WERI-Rb-1 (cell line): ENCODE measurements around the gene COPS3.
A peak's percentile ranks its signal among the peaks of the same experiment; 100 is the strongest.
"Not testable (repeated sequence)": the region's sequence is repeated elsewhere in the genome, so short reads cannot be mapped to it uniquely, and the experiment has no call there.

Experiments used
- DNase-seq: peaks from one replicate; pipeline ENCODE4 v3.0.0-alpha.2; 2020
- H3K27ac ChIP-seq: fragments of 250-450 bp; sonication (Bioruptor Pico); 2 replicates; pipeline ENCODE4 v1.5.1; 2020; ENCODE audit warnings: mild to moderate bottlenecking, moderate library complexity
- H3K27me3 ChIP-seq: fragments of 250-450 bp; sonication (Bioruptor Pico); 2 replicates; pipeline ENCODE4 v1.5.1; 2021; ENCODE audit warnings: mild to moderate bottlenecking, low read depth, moderate library complexity; ENCODE audit not compliant: insufficient read depth, severe bottlenecking
- H3K36me3 ChIP-seq: fragments of 250-450 bp; sonication (Bioruptor Pico); 2 replicates; pipeline ENCODE4 v1.5.1; 2020; ENCODE audit warnings: mild to moderate bottlenecking, moderate library complexity
- H3K4me3 ChIP-seq: 2 replicates; pipeline ENCODE4 v1.5.1; 2011; ENCODE audit warnings: low read depth, mild to moderate bottlenecking, control low read depth, low read length
- H3K9me3 ChIP-seq: fragments of 250-450 bp; sonication (Bioruptor Pico); 2 replicates; pipeline ENCODE4 v1.5.1; 2021; ENCODE audit warnings: mild to moderate bottlenecking, moderate library complexity; ENCODE audit not compliant: severe bottlenecking
- CTCF ChIP-seq: IDR thresholded peaks from 2 replicates; pipeline ENCODE4 v1.5.1; 2011; ENCODE audit warnings: low read depth, mild to moderate bottlenecking, control low read depth, inconsistent platforms, low read length

Gene COPS3

DNA sequence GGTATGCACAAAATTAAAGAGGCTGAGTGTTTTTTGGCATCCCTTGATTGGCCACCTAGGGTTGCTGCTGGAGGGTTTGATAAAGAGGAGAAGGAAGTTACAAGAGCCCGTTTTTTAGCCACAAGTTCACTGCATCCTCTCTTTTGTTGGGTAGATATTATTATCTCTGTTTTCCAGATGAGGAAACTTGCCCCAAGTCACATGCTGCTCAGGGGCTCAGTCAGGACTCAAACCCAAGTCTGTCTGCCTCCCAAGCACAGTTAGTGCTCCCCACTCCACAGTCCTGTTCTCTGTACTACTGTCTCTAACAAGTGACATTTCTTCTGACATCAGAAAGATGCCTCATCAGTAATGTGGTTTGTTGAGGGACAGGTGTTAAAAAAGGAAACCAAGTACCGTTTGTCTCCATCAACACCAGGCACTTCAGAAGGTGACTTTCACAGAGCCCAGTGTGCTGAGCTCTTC, 23.5 kb upstream of the COPS3 start:
- Histone ChIP-seq H3K9me3 (no peaks in the 10 kb centered on the region), H3K36me3 (no peaks in the 10 kb centered on the region), H3K27ac (no peak overlapping the region), H3K27me3 (no peaks in the 10 kb centered on the region), H3K4me3 (no peak overlapping the region)
- TF ChIP-seq CTCF, result no peak
- DNase-seq, result no peak

DNA sequence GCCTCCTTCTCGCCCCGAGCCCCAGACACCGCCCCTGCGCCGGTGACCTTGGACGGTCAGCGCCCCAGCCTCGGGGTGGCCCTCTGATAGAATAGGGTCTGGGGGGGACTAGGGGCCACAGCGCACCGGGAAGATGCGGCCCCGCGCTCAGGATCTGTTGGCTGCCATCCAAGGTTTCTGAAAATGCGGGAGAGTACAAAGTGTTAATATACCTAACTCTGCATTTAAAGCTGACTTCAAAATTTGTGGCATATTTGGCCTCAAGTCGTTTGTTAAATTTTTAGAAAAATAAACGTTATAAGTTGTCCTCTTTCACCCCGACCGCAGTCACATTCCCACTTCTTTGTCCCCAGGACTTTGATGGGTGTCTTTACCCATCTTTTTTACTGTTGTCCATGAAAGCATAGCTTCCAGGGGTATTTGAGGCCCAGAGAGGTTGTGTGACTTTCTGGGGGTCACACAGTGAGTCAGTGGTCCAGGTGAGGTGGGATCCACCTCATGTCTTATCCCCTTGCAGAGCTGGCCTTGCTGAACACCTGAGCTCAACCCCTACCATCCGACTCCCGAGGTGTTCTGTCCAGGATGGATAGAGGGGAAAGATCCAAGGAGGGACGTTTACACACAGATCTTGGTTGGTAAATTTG, 22.9 kb upstream of the COPS3 start:
- Histone ChIP-seq H3K9me3 (no peaks in the 10 kb centered on the region), H3K4me3 (peak overlapping the region; percentile 64), H3K36me3 (no peaks in the 10 kb centered on the region), H3K27me3 (no peaks in the 10 kb centered on the region), H3K27ac (peak overlapping the region; percentile 87)
- TF ChIP-seq CTCF, result no peak
- no peak for DNase-seq

GRCh38 chr17:17303010-17303846, 22.2 kb upstream of the COPS3 start, which contains the start of gene NT5M:
TSS of gene NT5M (plus strand) at chr17:17303373. CDS start at chr17:17303551, 178 bp downstream.
- DNase-seq, result peak; percentile 83
- TF ChIP-seq CTCF, result no peak
- Histone ChIP-seq H3K9me3 (no peaks in the 10 kb centered on the region), H3K27ac (peak within 1 kb of the TSS; percentile 87), H3K4me3 (peak within 1 kb of the TSS; percentile 64), H3K36me3 (no peaks in the 10 kb centered on the region), H3K27me3 (no peaks in the 10 kb centered on the region)

- H3K36me3 ChIP-seq, H3K27me3 ChIP-seq, H3K27ac ChIP-seq, H3K9me3 ChIP-seq, DNase-seq, H3K4me3 ChIP-seq: not testable (repeated sequence)
Measured at GRCh38 chr17:17301659-17302058, 20.6 kb upstream of the COPS3 start.

DNA sequence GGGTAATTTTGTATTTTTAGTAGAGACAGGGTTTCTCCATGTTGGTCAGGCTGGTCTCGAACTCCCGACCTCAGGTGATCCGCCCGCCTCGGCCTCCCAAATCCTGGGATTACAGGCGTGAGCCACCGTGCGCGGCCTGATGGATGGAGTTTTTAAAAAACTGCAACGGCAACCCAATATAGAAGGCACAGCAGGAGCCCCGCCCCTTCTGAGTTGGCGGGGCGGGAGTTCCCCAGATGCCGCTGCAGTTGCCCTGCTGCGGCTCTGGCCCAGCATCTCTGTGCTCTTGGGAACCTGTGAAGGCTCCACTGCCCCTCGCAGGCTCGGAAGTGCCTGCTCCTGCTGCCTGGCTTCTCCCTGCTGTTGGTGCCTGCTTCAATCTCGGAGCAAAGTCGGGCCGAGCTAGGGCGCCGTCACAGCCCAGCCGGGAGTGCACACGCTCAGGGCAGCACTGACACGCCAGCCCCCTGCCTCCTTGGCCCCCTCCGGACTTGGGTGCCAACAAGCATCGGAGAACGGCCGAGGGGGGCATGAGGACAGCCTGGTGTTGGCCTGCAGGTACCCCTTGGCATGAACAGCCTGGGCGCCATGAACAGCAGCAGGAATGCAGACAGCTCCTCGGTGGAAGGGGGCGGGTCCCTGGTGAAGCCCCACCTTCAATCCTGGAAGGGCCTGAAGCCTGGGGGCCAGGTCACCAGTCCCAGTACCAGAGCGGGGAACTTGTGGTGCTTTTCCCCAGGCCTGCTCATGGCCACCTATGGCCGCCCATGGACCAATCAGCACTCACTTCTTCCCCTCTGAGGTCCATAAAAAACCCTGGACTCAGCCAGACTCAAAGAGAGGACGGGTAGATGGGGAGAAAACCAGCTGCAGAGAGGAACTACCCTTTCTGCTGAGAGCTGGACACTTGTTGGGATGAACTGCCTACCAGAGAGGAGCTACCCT, 19.9 kb upstream of the COPS3 start:
- no peak overlapping the region for H3K27ac ChIP-seq
- TF ChIP-seq CTCF, result no peak
- no peaks in the 10 kb centered on the region for H3K9me3 ChIP-seq
- no peaks in the 10 kb centered on the region for H3K27me3 ChIP-seq
- no peak for DNase-seq
- H3K36me3 ChIP-seq, result no peaks in the 10 kb centered on the region
- no peak overlapping the region for H3K4me3 ChIP-seq

DNA sequence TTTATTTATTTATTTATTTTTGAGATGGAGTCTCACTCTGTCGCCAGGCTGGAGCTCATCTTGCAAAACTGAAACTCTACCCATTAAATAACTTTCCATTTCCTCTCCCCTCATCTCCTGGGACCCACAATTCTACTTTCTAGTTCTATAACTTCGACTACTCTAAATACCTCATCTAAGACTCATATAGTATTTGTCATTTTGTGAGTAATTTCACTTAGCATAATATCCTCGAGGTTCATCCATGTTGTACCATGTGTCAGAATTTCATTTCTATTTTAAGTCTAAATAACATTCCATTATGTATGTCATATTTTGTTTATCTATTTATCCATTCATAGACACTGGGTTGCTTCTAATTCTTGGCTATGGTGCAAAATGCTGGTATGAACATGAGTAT, 17.1 kb upstream of the COPS3 start:
- no peaks in the 10 kb centered on the region for H3K36me3 ChIP-seq
- TF ChIP-seq CTCF, result no peak
- no peaks in the 10 kb centered on the region for H3K27me3 ChIP-seq
- no peak overlapping the region for H3K27ac ChIP-seq
- no peak overlapping the region for H3K4me3 ChIP-seq
- DNase-seq, result no peak
- no peaks in the 10 kb centered on the region for H3K9me3 ChIP-seq
